SK-N-SH treated with all-trans-retinoic acid at 6 μM for 48 hours (cell line): ENCODE measurements around the gene TUT7.

ENCODE experiments used
- BACH2 ChIP-seq: fragments of 250-450 bp; sonication (Bioruptor Pico); IDR thresholded peaks from 2 replicates; pipeline ENCODE4 v1.9.0; 2021; ENCODE audit warnings: mild to moderate bottlenecking, borderline replicate concordance
- CREB5 ChIP-seq: fragments of 250-450 bp; sonication (Bioruptor Pico); IDR thresholded peaks from 2 replicates; pipeline ENCODE4 v1.5.1; 2020; ENCODE audit warnings: low read depth, mild to moderate bottlenecking, moderate library complexity
- CSDC2 ChIP-seq: fragments of 250-450 bp; sonication (Bioruptor Pico); IDR thresholded peaks from 2 replicates; pipeline ENCODE4 v1.5.0; 2020; ENCODE audit warnings: mild to moderate bottlenecking, moderate library complexity
- ESRRG ChIP-seq: fragments of 250-450 bp; sonication (Bioruptor Pico); IDR thresholded peaks from 2 replicates; pipeline ENCODE4 v1.6.1; 2021; ENCODE audit warnings: mild to moderate bottlenecking
- ISL1 ChIP-seq: fragments of 250-450 bp; sonication (Bioruptor Pico); IDR thresholded peaks from 2 replicates; pipeline ENCODE4 v2.1.2; 2022; ENCODE audit warnings: mild to moderate bottlenecking, moderate library complexity
- OSR1 ChIP-seq: fragments of 250-450 bp; sonication (Bioruptor Pico); IDR thresholded peaks from 2 replicates; pipeline ENCODE4 v1.8.0; 2022; ENCODE audit warnings: moderate library complexity, mild to moderate bottlenecking, inconsistent platforms
- SNAI2 ChIP-seq: fragments of 250-450 bp; sonication (Bioruptor Pico); IDR thresholded peaks from 2 replicates; pipeline ENCODE4 v1.5.0; 2020; ENCODE audit warnings: mild to moderate bottlenecking, moderate library complexity
- TCF4 ChIP-seq: fragments of 250-450 bp; sonication (Bioruptor Pico); IDR thresholded peaks from 2 replicates; pipeline ENCODE4 v1.8.0; 2021; ENCODE audit warnings: mild to moderate bottlenecking, moderate library complexity, borderline replicate concordance
- ZFP30 ChIP-seq: fragments of 450-650 bp; formaldehyde crosslinking; IDR thresholded peaks from 2 replicates; pipeline ENCODE4 v1.5.0; 2022; ENCODE audit warnings: mild to moderate bottlenecking, moderate library complexity
- ZNF565 ChIP-seq: fragments of 450-650 bp; formaldehyde crosslinking; conservative IDR thresholded peaks from 2 replicates; pipeline ENCODE4 v1.5.0; 2020; ENCODE audit warnings: low read depth, mild to moderate bottlenecking, moderate library complexity
- TF ChIP-seq, protein P1 (sequence below): fragments of 250-450 bp; sonication (Bioruptor Pico); IDR thresholded peaks from 2 replicates; pipeline ENCODE4 v1.5.1; 2021; ENCODE audit warnings: mild to moderate bottlenecking, moderate library complexity
- TF ChIP-seq, protein P2 (sequence below): fragments of 250-450 bp; sonication (Bioruptor Pico); IDR thresholded peaks from 2 replicates; pipeline ENCODE4 v1.8.0; 2020; ENCODE audit warnings: mild to moderate bottlenecking, moderate library complexity, borderline replicate concordance

GRCh38 chr9:86277072-86277471, 77.1 kb downstream of the TUT7 start:
- TF ChIP-seq CSDC2 (no peak), ESRRG (no peak), SNAI2 (no peak), BACH2 (CRISPR knock-in tag) (no peak), OSR1 (no peak), TCF4 (CRISPR knock-in tag) (no peak), ZFP30 (CRISPR knock-in tag) (no peak), ZNF565 (CRISPR knock-in tag) (no peak), ISL1 (CRISPR knock-in tag) (no peak), CREB5 (CRISPR knock-in tag) (no peak)
- TF ChIP-seq, protein P1, sequence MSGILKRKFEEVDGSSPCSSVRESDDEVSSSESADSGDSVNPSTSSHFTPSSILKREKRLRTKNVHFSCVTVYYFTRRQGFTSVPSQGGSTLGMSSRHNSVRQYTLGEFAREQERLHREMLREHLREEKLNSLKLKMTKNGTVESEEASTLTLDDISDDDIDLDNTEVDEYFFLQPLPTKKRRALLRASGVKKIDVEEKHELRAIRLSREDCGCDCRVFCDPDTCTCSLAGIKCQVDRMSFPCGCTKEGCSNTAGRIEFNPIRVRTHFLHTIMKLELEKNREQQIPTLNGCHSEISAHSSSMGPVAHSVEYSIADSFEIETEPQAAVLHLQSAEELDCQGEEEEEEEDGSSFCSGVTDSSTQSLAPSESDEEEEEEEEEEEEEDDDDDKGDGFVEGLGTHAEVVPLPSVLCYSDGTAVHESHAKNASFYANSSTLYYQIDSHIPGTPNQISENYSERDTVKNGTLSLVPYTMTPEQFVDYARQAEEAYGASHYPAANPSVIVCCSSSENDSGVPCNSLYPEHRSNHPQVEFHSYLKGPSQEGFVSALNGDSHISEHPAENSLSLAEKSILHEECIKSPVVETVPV, result no peak
- TF ChIP-seq, protein P2, sequence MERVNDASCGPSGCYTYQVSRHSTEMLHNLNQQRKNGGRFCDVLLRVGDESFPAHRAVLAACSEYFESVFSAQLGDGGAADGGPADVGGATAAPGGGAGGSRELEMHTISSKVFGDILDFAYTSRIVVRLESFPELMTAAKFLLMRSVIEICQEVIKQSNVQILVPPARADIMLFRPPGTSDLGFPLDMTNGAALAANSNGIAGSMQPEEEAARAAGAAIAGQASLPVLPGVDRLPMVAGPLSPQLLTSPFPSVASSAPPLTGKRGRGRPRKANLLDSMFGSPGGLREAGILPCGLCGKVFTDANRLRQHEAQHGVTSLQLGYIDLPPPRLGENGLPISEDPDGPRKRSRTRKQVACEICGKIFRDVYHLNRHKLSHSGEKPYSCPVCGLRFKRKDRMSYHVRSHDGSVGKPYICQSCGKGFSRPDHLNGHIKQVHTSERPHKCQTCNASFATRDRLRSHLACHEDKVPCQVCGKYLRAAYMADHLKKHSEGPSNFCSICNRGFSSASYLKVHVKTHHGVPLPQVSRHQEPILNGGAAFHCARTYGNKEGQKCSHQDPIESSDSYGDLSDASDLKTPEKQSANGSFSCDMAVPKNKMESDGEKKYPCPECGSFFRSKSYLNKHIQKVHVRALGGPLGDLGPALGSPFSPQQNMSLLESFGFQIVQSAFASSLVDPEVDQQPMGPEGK (CRISPR knock-in tag), result no peak
